Measurements from ENCODE around the gene ASTN2. TPM values are rescaled to one million over a fixed set of nuclear protein-coding genes. Genes with fewer than 3 reads are reported as not detected.

The ASTN2 gene
- total RNA-seq, 1 donor = 5.6 TPM

DNA sequence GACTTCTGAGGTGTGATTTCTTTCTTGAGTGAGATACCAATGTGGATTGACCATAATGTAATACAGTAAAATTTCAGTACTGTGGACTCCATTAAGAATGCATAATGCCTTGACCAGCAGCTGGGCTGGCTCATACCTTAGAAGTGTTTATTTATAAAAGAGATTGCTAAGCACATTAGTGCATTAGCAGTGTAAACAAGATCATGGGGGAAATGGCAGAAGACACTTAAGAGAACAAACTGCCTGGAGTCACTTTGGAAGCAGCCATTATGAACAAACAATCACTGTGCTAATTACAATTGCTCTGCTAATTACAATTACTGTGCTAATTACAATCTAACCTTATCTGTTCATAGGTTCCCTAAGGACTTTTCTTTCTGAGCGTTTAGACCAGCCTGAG, 623.5 kb downstream of the ASTN2 start:
- TF ChIP-seq, protein P1, sequence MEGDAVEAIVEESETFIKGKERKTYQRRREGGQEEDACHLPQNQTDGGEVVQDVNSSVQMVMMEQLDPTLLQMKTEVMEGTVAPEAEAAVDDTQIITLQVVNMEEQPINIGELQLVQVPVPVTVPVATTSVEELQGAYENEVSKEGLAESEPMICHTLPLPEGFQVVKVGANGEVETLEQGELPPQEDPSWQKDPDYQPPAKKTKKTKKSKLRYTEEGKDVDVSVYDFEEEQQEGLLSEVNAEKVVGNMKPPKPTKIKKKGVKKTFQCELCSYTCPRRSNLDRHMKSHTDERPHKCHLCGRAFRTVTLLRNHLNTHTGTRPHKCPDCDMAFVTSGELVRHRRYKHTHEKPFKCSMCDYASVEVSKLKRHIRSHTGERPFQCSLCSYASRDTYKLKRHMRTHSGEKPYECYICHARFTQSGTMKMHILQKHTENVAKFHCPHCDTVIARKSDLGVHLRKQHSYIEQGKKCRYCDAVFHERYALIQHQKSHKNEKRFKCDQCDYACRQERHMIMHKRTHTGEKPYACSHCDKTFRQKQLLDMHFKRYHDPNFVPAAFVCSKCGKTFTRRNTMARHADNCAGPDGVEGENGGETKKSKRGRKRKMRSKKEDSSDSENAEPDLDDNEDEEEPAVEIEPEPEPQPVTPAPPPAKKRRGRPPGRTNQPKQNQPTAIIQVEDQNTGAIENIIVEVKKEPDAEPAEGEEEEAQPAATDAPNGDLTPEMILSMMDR (IDR thresholded peaks at IDR 0.05; ENCODE audit: insufficient read depth, low read length) = no peak
- H3K4me3 ChIP-seq (ENCODE audit: low read depth, low read length) = no peak overlapping the region
- DNase-seq (ENCODE audit: low read depth) = no peak

DNA sequence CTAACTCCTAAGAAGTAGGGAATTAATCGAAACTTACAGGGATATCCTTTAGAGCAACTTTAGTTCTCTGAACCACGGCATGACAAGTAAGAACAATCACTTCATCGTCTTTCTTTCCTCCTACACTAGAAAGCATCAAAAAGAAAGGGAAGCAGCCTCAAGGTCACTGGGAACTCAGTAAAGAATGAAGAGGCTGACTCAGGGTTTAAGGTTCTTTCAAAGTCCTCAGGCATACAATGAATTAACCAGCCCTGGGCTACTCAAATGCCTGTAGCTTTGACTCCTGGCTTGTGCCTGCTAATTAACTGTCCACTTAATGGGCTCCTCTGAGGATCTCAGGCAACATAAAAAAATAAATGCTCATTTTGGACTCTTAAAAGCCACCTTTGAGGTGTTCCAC, 625.8 kb downstream of the ASTN2 start:
- TF ChIP-seq, protein P1 (IDR thresholded peaks at IDR 0.05; ENCODE audit: insufficient read depth, low read length) = no peak
- H3K4me3 ChIP-seq (ENCODE audit: low read depth, low read length) = no peak overlapping the region
- no peak for DNase-seq (ENCODE audit: low read depth)

DNA sequence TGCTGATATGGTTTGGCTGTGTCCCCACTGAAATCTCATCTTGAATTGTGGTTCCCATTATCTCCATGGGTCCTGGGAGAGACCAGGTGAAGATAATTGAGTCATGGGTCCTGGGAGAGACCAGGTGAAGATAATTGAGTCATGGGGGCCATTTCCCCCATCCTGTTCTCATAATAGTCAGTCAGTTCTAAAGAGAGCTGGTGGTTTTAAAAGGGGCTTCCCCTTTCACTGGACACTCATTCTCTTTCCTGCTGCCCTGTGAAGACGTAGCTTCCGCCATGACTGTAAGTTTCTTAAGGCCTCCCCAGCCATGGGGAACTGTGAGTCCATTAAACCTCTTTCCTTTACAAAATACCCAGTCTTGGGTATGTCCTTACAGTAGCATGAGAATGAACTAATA, 628.1 kb downstream of the ASTN2 start:
- no peak for DNase-seq (ENCODE audit: low read depth)
- TF ChIP-seq, protein P1 (IDR thresholded peaks at IDR 0.05; ENCODE audit: insufficient read depth, low read length) = no peak
- H3K4me3 ChIP-seq (ENCODE audit: low read depth, low read length) = no peak overlapping the region

DNA sequence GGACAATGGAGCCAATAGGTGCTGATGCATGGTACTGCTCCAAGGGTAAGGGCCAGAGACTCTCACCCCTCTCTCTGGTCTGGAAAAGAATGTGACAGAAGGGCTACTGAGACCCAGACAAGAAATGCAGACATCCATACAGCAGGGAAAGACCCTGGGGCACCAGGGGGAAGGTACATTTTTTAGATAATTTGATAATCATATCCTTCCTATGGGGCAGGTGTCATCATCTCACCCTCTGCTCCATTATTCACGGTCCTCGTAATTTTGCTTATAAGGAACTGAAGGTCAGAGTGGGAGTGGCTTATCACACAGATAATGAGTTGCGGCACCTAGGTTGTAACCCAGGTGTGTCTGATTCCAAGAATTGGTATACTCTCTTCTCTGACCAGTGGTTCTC, 637.7 kb downstream of the ASTN2 start:
- H3K4me3 ChIP-seq (ENCODE audit: low read depth, low read length) = no peak overlapping the region
- TF ChIP-seq, protein P1 (IDR thresholded peaks at IDR 0.05; ENCODE audit: insufficient read depth, low read length) = no peak
- no peak for DNase-seq (ENCODE audit: low read depth)

DNA sequence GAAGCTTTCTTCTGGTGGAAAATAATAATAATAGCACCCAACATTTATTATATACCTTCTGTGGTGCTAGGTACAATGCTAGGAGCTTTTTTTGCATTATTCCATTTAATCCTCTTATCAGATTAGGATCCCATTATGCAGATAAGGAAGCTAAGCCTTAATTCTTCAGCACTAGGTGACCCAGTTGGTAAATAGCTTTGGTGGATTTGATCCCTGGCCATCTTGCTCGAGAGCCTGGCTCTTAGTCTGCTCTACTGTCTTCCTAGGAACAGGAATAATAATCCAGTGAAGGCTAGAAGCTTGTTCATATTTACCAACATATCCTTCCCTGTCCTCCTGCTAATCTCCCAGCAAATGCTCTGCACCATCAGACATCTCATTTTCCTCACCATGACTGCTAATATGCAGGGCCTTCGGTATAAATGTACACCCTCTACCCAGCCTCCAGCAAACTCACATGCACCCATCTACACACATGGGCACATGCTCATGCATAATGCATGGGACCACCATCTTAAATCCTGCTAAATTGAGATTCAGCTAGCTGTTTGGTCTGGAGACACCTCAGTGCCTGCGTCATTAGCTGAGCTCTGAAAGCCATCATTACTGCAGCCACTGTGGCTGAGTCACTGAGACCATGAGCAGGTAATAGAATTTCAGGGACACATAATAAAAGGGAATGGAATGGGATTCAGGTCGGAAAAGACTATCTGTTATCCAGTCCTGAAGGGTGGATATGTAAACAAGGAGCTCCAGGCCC, 640.3 kb downstream of the ASTN2 start:
- TF ChIP-seq, protein P1 (IDR thresholded peaks at IDR 0.05; ENCODE audit: insufficient read depth, low read length) = no peak
- no peak overlapping the region for H3K4me3 ChIP-seq (ENCODE audit: low read depth, low read length)
- DNase-seq (ENCODE audit: low read depth) = no peak

DNA sequence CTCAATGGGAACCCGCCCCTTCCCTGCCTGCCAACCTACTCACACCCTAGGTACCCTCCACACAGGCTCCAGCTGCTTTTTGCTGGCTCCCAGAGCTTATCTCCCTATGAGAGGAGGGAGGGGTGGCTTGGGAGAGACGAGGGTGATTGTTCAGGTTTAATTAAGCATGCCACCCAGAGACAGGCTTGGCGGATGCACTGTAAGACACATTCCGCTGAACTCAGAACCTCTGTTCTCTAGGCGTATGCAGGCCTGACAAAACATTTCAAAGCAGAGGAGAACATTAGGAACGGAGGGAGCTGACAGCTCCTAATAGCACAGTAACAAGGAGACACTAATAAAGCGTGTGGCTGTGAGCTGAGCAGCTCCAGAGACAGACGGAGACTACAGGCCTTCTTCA, 647.6 kb downstream of the ASTN2 start:
- H3K4me3 ChIP-seq (ENCODE audit: low read depth, low read length) = no peak overlapping the region
- no peak for DNase-seq (ENCODE audit: low read depth)
- TF ChIP-seq, protein P1 (IDR thresholded peaks at IDR 0.05; ENCODE audit: insufficient read depth, low read length) = no peak

DNA sequence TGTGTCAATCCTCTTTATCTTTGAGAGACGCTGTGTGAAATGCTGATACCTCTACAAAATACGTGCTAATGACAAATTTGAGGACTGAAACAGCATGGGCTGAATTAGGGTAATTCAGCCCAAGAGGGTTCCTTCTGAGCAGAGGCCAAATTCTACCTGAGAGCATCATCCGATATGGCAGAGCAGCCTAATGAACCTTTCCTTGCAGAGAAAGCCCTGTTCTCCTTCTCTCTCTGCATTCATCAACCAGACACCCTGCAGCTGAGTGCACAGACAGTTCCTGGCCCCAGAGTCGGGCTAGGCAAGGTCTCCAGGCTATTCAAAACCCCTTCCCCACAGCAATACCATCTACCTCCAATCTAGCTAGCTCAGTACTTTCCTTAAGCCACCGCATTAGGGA, 649.8 kb downstream of the ASTN2 start:
- TF ChIP-seq, protein P1 (IDR thresholded peaks at IDR 0.05; ENCODE audit: insufficient read depth, low read length) = no peak
- H3K4me3 ChIP-seq (ENCODE audit: low read depth, low read length) = no peak overlapping the region
- no peak for DNase-seq (ENCODE audit: low read depth)

All from fibroblast of the aortic adventitia (primary cell).